OCI-LY3 (cell line): ENCODE measurements around the gene TRPT1.
A peak's percentile ranks its signal among the peaks of the same experiment; 100 is the strongest.

Experiments used
- H2AFZ ChIP-seq: fragments of 200-600, 300-600 bp; shearing (Covaris generic); 2 replicates; pipeline ENCODE4 v1.6.0; 2014; ENCODE audit warnings: antibody characterized with exemption, low read depth, low read length
- H3K27ac ChIP-seq: fragments of 200-600, 300-600 bp; sonication (generic); 2 replicates; pipeline ENCODE4 v1.5.1; 2014; ENCODE audit warnings: mild to moderate bottlenecking, low read length, moderate library complexity, mixed read lengths
- H3K27me3 ChIP-seq: fragments of 200-600, 300-600 bp; sonication (generic); 2 replicates; pipeline ENCODE4 v1.6.1; 2014; ENCODE audit warnings: low read depth, low read length, mixed read lengths
- H3K36me3 ChIP-seq: fragments of 200-600, 300-600 bp; sonication (generic); replicated peaks from 2 replicates; pipeline ENCODE3; 2014; ENCODE audit warnings: low read depth, low read length, mixed read lengths
- H3K4me1 ChIP-seq: fragments of 300-600, 200-600 bp; sonication (generic); 2 replicates; pipeline ENCODE4 v1.6.1; 2014; ENCODE audit warnings: low read length, mixed read lengths
- H3K4me2 ChIP-seq: fragments of 200-600, 300-600 bp; sonication (generic); 2 replicates; pipeline ENCODE4 v1.6.1; 2014; ENCODE audit warnings: low read length, mixed read lengths
- H3K4me3 ChIP-seq: fragments of 300-600, 200-600 bp; sonication (generic); 2 replicates; pipeline ENCODE4 v1.5.1; 2014; ENCODE audit warnings: antibody characterized with exemption, mild to moderate bottlenecking, low read length, moderate library complexity
- H3K79me2 ChIP-seq: fragments of 300-600, 200-600 bp; shearing (Covaris generic); 2 replicates; pipeline ENCODE4 v1.6.1; 2014; ENCODE audit warnings: mild to moderate bottlenecking, low read length, mixed read lengths
- H3K9ac ChIP-seq: fragments of 300-600, 200-600 bp; shearing (Covaris generic); 2 replicates; pipeline ENCODE4 v1.6.0; 2014; ENCODE audit warnings: mild to moderate bottlenecking, low read length, moderate library complexity
- H3K9me3 ChIP-seq: fragments of 200-600, 300-600 bp; shearing (Covaris generic); 2 replicates; pipeline ENCODE4 v1.6.1; 2014; ENCODE audit warnings: low read length, mixed read lengths; ENCODE audit not compliant: insufficient read depth
- H4K20me1 ChIP-seq: fragments of 200-600, 300-600 bp; sonication (generic); 2 replicates; pipeline ENCODE4 v1.6.1; 2016; ENCODE audit warnings: low read length, mixed read lengths; ENCODE audit not compliant: insufficient read depth
- EZH2phosphoT487 ChIP-seq: fragments of 200-600 bp; shearing (Covaris generic); IDR thresholded peaks from 2 replicates; pipeline ENCODE4 v1.6.1; 2018; ENCODE audit warnings: antibody characterized with exemption, mixed run types, low read depth
- TF ChIP-seq, protein P1 (sequence below): fragments of 200-600, 300-600 bp; sonication (generic); IDR thresholded peaks from 2 replicates; pipeline ENCODE4 v1.5.1; 2014; ENCODE audit warnings: antibody characterized with exemption, low read length, low read depth

The TRPT1 gene

DNA sequence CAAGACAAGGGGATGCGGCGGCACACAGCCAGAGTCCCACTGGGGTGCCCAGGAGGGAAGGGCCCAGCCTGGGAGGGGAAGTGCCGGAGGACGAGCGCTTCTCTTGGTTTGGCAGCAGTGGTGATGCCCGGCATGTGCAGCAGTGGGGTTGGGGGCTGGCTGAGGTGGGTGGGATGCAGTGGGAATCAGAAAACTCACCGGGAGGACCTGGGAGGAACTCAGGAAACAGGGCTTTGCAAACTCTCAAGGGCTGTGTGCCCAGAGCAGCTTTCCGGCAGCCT lies 16.5 kb downstream of the TRPT1 start:
- H4K20me1 ChIP-seq: no peaks in the 10 kb centered on the region
- peaks cover 31% of the 10 kb centered on the region for H3K79me2 ChIP-seq
- no peak overlapping the region for H2AFZ ChIP-seq
- H3K4me2 ChIP-seq: no peak overlapping the region
- H3K27ac ChIP-seq: no peak overlapping the region
- no peaks in the 10 kb centered on the region for H3K9me3 ChIP-seq
- no peak overlapping the region for H3K4me3 ChIP-seq
- no peak overlapping the region for H3K9ac ChIP-seq
- peaks cover 40% of the 10 kb centered on the region for H3K4me1 ChIP-seq
- peaks cover 48% of the 10 kb centered on the region for H3K36me3 ChIP-seq
- no peaks in the 10 kb centered on the region for H3K27me3 ChIP-seq
- no peak for TF ChIP-seq EZH2phosphoT487

DNA sequence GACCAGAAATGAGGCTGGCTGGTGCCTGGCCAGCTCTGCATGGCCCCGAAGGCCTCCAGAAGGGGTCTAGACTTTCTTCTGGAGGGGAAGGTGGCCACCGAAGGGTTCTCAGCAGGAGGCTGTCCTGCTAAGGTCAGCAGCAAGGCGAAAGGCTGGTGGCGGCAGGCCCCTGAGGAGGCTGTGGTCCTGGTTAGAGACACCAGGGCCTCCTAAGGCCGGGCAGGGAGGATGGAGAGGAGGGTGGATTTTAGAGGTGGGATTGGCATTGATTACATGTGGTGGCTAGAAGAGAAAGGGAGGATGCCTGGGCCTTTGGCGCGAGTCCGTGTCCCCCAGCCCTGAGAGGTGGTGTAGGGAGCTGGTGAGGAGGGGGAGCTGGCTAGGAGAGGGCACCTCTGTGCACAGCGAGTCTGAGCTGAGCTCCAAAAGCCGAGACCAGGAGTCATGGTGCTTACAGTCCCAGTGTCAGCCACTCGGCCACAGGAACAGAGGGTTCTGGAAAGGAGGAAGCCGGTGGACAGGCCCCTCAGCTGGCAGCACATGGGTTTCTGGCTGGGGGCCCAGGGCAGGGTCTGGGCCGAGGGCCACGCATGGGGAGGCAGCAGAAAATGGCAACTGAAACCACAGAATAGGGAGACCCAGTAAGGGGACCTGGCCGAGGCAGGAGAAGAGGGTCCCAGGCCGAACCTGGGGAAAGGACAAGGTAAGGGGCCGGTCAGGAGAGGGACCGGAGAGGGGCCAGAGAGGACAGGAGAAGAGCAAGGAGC lies 17.0 kb downstream of the TRPT1 start:
- no peaks in the 10 kb centered on the region for H3K9me3 ChIP-seq
- H3K4me2 ChIP-seq: no peak overlapping the region
- no peaks in the 10 kb centered on the region for H3K27me3 ChIP-seq
- peaks cover 31% of the 10 kb centered on the region for H3K79me2 ChIP-seq
- H2AFZ ChIP-seq: no peak overlapping the region
- H3K36me3 ChIP-seq: peaks cover 50% of the 10 kb centered on the region
- H3K9ac ChIP-seq: no peak overlapping the region
- no peak overlapping the region for H3K4me3 ChIP-seq
- TF ChIP-seq, protein P1, sequence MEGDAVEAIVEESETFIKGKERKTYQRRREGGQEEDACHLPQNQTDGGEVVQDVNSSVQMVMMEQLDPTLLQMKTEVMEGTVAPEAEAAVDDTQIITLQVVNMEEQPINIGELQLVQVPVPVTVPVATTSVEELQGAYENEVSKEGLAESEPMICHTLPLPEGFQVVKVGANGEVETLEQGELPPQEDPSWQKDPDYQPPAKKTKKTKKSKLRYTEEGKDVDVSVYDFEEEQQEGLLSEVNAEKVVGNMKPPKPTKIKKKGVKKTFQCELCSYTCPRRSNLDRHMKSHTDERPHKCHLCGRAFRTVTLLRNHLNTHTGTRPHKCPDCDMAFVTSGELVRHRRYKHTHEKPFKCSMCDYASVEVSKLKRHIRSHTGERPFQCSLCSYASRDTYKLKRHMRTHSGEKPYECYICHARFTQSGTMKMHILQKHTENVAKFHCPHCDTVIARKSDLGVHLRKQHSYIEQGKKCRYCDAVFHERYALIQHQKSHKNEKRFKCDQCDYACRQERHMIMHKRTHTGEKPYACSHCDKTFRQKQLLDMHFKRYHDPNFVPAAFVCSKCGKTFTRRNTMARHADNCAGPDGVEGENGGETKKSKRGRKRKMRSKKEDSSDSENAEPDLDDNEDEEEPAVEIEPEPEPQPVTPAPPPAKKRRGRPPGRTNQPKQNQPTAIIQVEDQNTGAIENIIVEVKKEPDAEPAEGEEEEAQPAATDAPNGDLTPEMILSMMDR: no peak
- TF ChIP-seq EZH2phosphoT487: no peak
- H3K4me1 ChIP-seq: peaks cover 45% of the 10 kb centered on the region
- no peaks in the 10 kb centered on the region for H4K20me1 ChIP-seq
- H3K27ac ChIP-seq: 0 out of 2 replicates have a peak overlapping the region, but pooled peaks have one; percentile 88

DNA sequence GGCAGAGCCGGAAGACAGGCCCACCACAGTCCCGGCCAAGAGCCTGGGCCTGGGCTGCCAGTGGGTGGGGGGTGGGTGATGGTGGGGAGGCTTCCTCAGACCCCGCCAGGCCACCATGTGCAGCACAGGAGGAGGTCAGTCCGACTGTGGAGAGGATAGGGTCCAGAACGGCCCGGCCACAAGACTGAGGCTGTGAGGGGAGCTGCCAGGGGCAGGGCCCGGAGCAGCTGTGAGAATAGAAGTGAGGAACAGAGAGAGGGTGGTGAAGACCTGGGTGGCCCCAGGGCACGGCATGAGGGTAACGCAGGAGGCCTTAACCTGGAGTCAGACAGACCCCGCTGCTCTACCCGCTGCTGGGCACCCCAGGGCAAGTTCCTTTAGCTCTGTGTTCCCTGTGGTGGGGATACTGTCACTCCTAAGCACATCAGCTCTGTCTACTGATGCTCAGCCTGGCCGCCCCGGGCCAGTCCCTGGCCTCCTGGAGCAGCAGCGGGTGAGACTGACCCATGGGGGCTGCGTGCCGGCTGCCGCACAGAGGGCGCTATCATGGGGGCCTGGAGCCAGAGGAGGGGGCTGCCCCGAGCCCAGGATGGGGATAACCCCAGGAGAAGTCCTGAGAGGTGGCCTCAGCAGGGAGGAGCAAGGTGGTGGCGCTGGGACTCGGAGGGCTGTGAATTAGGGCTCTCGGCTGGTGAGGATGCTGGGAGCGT lies 17.7 kb downstream of the TRPT1 start:
- Histone ChIP-seq H3K4me1 (peaks cover 47% of the 10 kb centered on the region), H4K20me1 (no peaks in the 10 kb centered on the region), H3K79me2 (peaks cover 31% of the 10 kb centered on the region), H3K9ac (peak overlapping the region; percentile 94), H3K27me3 (no peaks in the 10 kb centered on the region), H3K4me2 (peak overlapping the region; percentile 95), H3K4me3 (peak overlapping the region; percentile 82), H3K9me3 (no peaks in the 10 kb centered on the region), H3K27ac (peak overlapping the region; percentile 88), H2AFZ (no peak overlapping the region), H3K36me3 (peaks cover 50% of the 10 kb centered on the region)
- TF ChIP-seq, protein P1: no peak
- no peak for TF ChIP-seq EZH2phosphoT487

DNA sequence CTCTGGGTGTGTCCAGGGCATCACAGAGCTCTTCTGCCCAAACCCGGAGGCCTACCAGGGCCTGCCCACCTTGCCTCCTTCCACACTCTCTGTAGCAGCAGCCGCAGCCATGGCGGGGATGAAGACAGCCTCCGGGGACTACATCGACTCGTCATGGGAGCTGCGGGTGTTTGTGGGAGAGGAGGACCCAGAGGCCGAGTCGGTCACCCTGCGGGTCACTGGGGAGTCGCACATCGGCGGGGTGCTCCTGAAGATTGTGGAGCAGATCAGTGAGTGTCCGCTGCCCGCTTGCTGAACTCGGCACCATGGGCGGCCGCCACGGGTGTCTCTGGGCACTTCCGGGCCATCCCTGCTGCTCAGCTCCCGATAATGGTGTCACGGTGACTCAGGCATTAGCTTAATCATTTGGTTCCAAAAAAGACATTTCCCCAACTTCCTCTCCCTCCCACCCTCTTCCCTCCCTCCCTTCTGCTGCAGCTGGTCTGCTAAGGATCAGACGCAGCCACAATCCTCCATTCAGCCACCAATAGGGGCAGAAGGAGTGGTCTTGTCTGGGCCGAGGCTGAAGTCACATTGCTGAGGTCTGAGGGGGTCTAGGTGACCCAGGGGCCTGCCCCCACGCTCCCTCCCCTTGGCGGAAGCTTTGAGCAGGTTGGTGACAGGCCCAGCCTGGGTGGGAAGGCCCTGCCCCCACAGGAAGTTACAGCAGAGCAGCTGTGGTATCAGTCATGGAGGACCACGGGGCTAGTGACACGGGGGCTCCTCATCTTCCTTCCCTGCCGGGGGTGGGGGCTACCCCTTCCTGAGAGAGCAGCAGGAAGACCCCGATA lies 18.5 kb downstream of the TRPT1 start:
- Histone ChIP-seq H3K36me3 (peaks cover 55% of the 10 kb centered on the region), H3K9me3 (no peaks in the 10 kb centered on the region), H3K4me3 (peak overlapping the region; percentile 82), H3K4me1 (peaks cover 47% of the 10 kb centered on the region), H4K20me1 (no peaks in the 10 kb centered on the region), H3K4me2 (peak overlapping the region; percentile 95), H2AFZ (no peak overlapping the region), H3K9ac (peak overlapping the region; percentile 94), H3K27me3 (no peaks in the 10 kb centered on the region), H3K79me2 (peaks cover 31% of the 10 kb centered on the region), H3K27ac (peak overlapping the region; percentile 88)
- TF ChIP-seq, protein P1: no peak
- TF ChIP-seq EZH2phosphoT487: no peak
